ENCODE results near the gene ODAD3. TPM values are rescaled to one million over a fixed set of nuclear protein-coding genes. Genes with fewer than 3 reads are reported as not detected.
"Not testable (repeated sequence)": the region's sequence is repeated elsewhere in the genome, so short reads cannot be mapped to it uniquely, and the experiment has no call there.

ODAD3 gene
- total RNA-seq, 1 donor from 2014 or later, result 0.40 TPM

DNA sequence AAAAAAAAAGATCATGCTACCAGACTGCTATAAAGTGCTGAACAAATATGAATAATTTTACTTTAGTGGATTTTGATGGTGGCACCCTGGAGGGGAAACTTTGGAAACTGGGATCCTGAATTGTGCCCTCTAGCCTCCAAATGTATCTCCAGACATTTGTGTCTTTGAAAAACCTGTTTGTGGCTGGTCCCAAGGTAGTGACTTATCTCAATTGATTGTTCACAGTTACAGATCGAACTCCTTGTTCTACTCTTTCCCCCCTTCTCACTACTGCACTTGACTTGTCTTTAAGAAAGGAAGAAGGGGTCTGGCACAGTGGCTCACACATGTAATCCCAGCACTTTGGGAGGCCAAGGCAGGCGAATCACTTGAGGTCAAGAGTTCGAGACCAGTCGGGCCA lies 26.3 kb downstream of the ODAD3 start:
- DNase-seq (ENCODE audit: low read depth), result no peak
- TF ChIP-seq, protein P1, sequence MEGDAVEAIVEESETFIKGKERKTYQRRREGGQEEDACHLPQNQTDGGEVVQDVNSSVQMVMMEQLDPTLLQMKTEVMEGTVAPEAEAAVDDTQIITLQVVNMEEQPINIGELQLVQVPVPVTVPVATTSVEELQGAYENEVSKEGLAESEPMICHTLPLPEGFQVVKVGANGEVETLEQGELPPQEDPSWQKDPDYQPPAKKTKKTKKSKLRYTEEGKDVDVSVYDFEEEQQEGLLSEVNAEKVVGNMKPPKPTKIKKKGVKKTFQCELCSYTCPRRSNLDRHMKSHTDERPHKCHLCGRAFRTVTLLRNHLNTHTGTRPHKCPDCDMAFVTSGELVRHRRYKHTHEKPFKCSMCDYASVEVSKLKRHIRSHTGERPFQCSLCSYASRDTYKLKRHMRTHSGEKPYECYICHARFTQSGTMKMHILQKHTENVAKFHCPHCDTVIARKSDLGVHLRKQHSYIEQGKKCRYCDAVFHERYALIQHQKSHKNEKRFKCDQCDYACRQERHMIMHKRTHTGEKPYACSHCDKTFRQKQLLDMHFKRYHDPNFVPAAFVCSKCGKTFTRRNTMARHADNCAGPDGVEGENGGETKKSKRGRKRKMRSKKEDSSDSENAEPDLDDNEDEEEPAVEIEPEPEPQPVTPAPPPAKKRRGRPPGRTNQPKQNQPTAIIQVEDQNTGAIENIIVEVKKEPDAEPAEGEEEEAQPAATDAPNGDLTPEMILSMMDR (conservative IDR thresholded peaks at IDR 0.05; ENCODE audit: low read depth, low read length), result no peak
- H3K4me3 ChIP-seq (ENCODE audit: low read depth, low read length), result no peak overlapping the region

DNA sequence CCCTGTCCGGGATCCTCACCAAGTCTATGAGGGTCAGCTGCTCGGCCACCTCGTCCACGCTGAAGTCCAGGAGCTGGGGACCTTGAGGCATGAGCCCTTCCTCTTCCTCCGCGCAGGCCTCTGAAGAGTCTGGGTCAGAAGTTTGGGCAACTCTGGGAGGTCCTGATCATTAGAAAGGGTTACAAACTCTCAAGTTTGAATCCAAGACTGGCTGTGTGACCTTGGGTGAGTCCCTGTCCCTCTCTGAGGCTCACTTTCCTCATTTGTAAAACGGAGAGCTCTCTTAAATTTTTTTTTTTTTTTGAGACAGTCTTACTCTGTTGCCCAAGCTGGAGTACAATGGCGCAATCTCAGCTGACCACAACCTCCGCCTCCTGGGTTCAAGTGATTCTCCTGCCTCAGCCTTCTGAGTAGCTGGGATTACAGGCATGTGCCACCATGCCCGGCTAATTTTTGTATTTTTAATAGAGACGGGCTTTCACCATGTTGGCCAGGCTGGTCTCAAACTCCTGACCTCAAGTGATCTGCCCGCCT lies 28.2 kb downstream of the ODAD3 start:
- DNase-seq (ENCODE audit: low read depth); H3K4me3 ChIP-seq (ENCODE audit: low read depth, low read length): not testable (repeated sequence)

DNA sequence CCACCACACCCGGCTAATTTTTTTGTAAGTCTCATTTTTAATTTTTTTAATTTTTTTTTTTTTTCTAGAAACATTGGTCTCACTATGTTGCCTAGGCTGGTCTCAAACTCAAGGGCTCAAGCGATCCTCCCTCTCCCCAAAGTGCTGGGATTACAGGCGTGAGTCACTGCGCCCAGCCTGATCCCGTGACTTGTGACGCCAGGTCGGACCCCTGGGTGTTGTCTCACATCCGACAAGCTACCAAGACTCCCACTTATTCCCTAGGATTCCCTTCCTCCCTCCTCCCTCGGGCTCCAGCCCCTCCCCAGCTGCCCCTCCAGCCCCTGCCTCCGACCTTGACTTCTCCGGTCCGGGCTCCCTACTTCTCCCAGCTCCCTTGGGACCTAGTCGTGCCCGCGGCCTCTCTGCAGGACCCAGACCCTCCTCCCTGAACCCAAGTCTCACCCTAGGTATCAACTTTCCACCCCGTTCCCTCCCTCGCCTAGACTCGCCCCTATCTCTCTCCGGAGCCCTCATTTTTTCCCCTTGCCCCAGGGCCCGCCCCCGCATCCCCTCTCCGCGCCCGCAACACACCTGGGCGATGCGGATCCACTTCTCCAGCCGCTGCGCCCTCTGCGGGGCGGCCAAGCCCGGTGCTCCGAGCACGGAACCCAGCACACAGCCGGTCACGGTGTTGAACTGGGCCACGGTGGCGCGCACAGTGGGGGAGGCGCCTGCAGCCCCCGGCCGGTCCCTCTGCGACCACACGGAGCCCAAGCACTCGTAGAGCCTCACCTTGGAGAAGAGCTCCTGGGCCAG lies 28.9 kb downstream of the ODAD3 start:
- TF ChIP-seq, protein P1 (conservative IDR thresholded peaks at IDR 0.05; ENCODE audit: low read depth, low read length), result no peak
- H3K4me3 ChIP-seq (ENCODE audit: low read depth, low read length), result no peak overlapping the region
- DNase-seq (ENCODE audit: low read depth), result no peak

DNA sequence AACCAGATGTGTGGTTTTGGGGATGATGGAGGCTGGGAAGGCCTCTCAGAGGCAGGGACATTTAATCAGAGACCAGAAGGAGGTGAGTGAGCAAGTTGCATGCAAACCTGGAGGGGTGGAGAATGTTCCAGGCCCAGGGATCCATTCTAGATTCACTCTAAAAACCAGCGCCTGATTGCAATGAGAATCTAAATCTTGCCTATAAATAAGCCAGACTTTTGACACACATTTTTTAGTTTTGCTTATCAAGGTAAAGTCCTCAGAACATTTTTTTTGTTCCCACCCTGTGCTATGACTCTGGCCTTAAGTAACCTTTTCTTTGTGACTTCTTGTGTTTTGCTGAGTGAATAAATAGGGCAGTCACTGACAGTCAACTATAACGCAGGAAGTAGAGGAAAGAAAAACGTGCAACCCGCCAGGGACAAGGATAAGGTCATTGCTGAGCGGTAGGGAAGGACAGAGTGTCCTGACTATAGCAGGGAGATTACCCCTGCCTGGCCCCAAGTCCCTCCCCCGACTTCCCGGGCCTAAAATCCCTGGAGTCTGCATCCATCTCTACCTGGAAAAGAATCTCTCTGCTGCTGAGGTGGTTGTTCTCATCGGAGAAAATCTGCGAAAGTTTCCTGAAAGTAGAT lies 30.2 kb downstream of the ODAD3 start:
- H3K4me3 ChIP-seq (ENCODE audit: low read depth, low read length), result no peak overlapping the region
- TF ChIP-seq, protein P1 (conservative IDR thresholded peaks at IDR 0.05; ENCODE audit: low read depth, low read length), result no peak

DNA sequence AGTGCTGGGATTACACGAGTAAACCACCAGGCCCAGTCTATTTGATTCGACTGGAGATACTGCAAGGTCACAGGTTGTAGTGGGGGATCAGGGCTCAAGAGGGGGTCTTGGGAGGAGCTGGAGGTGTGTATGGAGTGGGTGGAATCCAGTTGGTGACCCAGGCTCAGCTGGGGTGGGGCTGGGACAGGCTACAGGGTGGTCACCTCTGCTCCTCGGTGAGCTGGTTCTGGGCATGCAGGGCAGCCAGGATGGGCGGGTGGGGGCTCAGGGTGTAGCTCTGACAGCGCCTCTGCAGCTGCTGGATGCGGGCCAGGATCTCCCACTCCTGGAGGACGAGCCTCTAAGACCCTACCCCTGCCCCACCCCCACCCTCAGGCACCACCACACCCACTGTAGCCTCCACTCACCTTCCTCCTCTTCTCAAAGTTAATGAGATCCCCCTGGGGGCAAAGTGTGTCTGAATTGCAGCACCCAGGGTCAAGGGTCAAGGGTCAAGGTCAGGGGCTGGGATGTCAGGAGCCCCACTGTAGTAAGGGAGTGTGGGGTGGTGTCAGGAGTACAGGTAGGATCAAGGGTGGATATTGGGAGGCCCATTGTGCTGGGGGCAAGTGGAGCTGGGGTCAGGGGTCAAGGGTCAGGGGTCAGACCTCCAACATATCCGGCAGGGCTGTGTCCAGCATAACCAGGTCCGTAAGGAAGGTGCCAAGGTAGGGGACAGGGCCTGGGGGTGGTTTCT lies 32.9 kb downstream of the ODAD3 start:
- TF ChIP-seq, protein P1 (conservative IDR thresholded peaks at IDR 0.05; ENCODE audit: low read depth, low read length), result no peak
- H3K4me3 ChIP-seq (ENCODE audit: low read depth, low read length), result no peak overlapping the region
- no peak for DNase-seq (ENCODE audit: low read depth)

More for the DNA sequence above, 30.2 kb downstream of the ODAD3 start:
- no peak for DNase-seq (ENCODE audit: low read depth)

DNA sequence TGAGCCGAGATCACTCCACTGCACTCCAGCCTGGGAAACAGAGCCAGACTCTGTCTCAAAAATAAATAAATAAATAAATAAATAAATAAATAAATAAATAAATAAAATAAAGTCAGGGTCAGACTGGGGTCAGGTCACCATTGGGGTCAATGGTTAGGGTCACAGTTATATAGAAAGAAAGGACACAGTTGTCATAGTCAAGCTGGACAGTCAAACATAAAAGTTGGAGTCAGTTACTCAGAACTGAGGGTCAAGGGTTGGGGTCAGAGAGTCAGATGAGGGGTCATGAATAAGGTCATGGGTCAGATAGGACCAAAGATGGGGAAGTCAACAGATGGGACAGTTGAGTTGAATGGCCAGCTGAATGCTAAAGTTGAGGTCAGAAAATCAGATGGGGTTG lies 34.1 kb downstream of the ODAD3 start:
- no peak for DNase-seq (ENCODE audit: low read depth)
- TF ChIP-seq, protein P1 (conservative IDR thresholded peaks at IDR 0.05; ENCODE audit: low read depth, low read length), result no peak
- no peak overlapping the region for H3K4me3 ChIP-seq (ENCODE audit: low read depth, low read length)

DNA sequence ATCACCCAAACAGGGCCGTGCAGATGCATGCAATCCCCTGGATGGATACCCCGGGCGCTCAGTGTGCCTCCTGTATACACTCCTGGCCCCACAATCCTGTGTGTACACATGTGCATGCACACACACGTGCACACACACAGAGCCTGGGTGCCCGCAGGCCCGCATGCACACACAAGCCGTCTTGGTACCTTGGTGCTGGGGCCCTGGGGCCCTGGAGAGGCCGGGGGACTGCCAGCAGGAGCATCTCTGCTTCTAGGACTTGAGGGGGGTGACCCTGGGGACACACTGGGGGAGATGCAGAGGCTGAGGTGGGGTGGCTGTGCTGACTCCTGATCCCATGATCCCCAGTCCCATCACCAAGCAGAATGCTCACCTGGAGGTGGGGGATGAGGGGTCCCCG lies 35.3 kb downstream of the ODAD3 start:
- TF ChIP-seq, protein P1 (conservative IDR thresholded peaks at IDR 0.05; ENCODE audit: low read depth, low read length), result no peak
- no peak for DNase-seq (ENCODE audit: low read depth)
- no peak overlapping the region for H3K4me3 ChIP-seq (ENCODE audit: low read depth, low read length)
